Neural cell (in vitro differentiated cells): ENCODE measurements around the gene CILP2. TPM values are rescaled to one million over a fixed set of nuclear protein-coding genes. Genes with fewer than 3 reads are reported as not detected.

Experiments
- H2AFZ ChIP-seq: fragments of 200-600, 300-800 bp; sonication (generic), shearing (Covaris generic); 2 replicates; pipeline ENCODE4 v1.6.0; 2014; ENCODE audit warnings: low read depth, mild to moderate bottlenecking, antibody characterized with exemption, low read length, moderate library complexity
- H3F3A ChIP-seq: fragments of 200-600 bp; shearing (Covaris generic); 2 replicates; pipeline ENCODE4 v1.6.1; 2016; ENCODE audit warnings: mild to moderate bottlenecking, moderate library complexity, mixed read lengths, antibody characterized with exemption, low read length; ENCODE audit not compliant: insufficient read depth, poor library complexity, severe bottlenecking
- H3K27ac ChIP-seq: fragments of 200-600, 300-800 bp; sonication (generic), shearing (Covaris generic); 2 replicates; pipeline ENCODE4 v1.5.1; 2014; ENCODE audit warnings: mild to moderate bottlenecking, low read length, moderate library complexity
- H3K27me3 ChIP-seq: fragments of 300-800, 200-600 bp; sonication (generic), shearing (Covaris generic); 2 replicates; pipeline ENCODE4 v1.6.0; 2014; ENCODE audit warnings: mild to moderate bottlenecking, low read depth, low read length, moderate library complexity; ENCODE audit not compliant: insufficient read depth
- H3K36me3 ChIP-seq: fragments of 300-800, 200-600 bp; sonication (generic), shearing (Covaris generic); 2 replicates; pipeline ENCODE4 v1.5.1; 2014; ENCODE audit warnings: mild to moderate bottlenecking, antibody characterized with exemption, low read length, moderate library complexity; ENCODE audit not compliant: insufficient read depth
- H3K4me2 ChIP-seq: fragments of 300-800, 200-600 bp; sonication (generic), shearing (Covaris generic); 2 replicates; pipeline ENCODE4 v1.6.0; 2014; ENCODE audit warnings: mild to moderate bottlenecking, low read length
- H3K4me3 ChIP-seq: fragments of 300-800, 200-600 bp; sonication (generic), shearing (Covaris generic); 2 replicates; pipeline ENCODE4 v1.5.1; 2014; ENCODE audit warnings: mild to moderate bottlenecking, low read length, moderate library complexity
- H3K79me2 ChIP-seq: fragments of 200-600 bp; shearing (Covaris generic); replicated peaks from 2 replicates; pipeline ENCODE4 v1.6.0; 2014; ENCODE audit warnings: mild to moderate bottlenecking, low read length, moderate library complexity; ENCODE audit not compliant: insufficient read depth
- H3K9ac ChIP-seq: fragments of 300-800, 200-600 bp; sonication (generic), shearing (Covaris generic); 2 replicates; pipeline ENCODE4 v1.6.1; 2016; ENCODE audit warnings: mild to moderate bottlenecking, low read length, mixed read lengths
- H3K9me2 ChIP-seq: fragments of 200-600 bp; shearing (Covaris generic); 2 replicates; pipeline ENCODE4 v1.6.1; 2016; ENCODE audit warnings: mild to moderate bottlenecking, low read length, mixed read lengths; ENCODE audit not compliant: insufficient read depth
- H3K9me3 ChIP-seq: fragments of 200-600, 300-800 bp; sonication (generic), shearing (Covaris generic); 2 replicates; pipeline ENCODE4 v1.6.1; 2016; ENCODE audit warnings: mild to moderate bottlenecking, mixed run types, low read length, moderate library complexity, mixed read lengths
- H4K20me1 ChIP-seq: fragments of 200-600 bp; shearing (Covaris generic); 2 replicates; pipeline ENCODE4 v1.6.1; 2016; ENCODE audit warnings: mild to moderate bottlenecking, mixed run types; ENCODE audit not compliant: insufficient read depth
- CTCF ChIP-seq: fragments of 450-650 bp; IDR thresholded peaks from 2 replicates; pipeline ENCODE4 v1.5.1; 2014; ENCODE audit warnings: antibody characterized with exemption, mild to moderate bottlenecking, moderate library complexity; ENCODE audit not compliant: poor library complexity, severe bottlenecking
- EP300 ChIP-seq: fragments of 450-650 bp; conservative IDR thresholded peaks from 2 replicates; pipeline ENCODE4 v1.6.1; 2014; ENCODE audit warnings: antibody characterized with exemption, mild to moderate bottlenecking, moderate library complexity; ENCODE audit not compliant: poor library complexity, severe bottlenecking
- EZH2 ChIP-seq: fragments of 200-600, 300-800 bp; shearing (Covaris generic), sonication (generic); IDR thresholded peaks from 2 replicates; pipeline ENCODE4 v1.6.1; 2014; ENCODE audit warnings: antibody characterized with exemption, low read length, borderline replicate concordance, mild to moderate bottlenecking; ENCODE audit not compliant: insufficient read depth, poor library complexity, severe bottlenecking
- MXI1 ChIP-seq: fragments of 450-650 bp; conservative IDR thresholded peaks from 2 replicates; pipeline ENCODE4 v1.6.1; 2014; ENCODE audit warnings: antibody characterized with exemption, mild to moderate bottlenecking; ENCODE audit not compliant: poor library complexity, severe bottlenecking
- POLR2AphosphoS5 ChIP-seq: IDR thresholded peaks from 2 replicates; pipeline ENCODE4 v1.6.1; 2012
- RAD21 ChIP-seq: fragments of 450-650 bp; conservative IDR thresholded peaks from 2 replicates; pipeline ENCODE4 v1.6.1; 2014; ENCODE audit warnings: antibody characterized with exemption, mild to moderate bottlenecking, moderate library complexity
- SMC3 ChIP-seq: fragments of 450-650 bp; conservative IDR thresholded peaks from 2 replicates; pipeline ENCODE4 v1.6.1; 2014; ENCODE audit warnings: antibody characterized with exemption, mild to moderate bottlenecking, moderate library complexity; ENCODE audit not compliant: poor library complexity
- TAF1 ChIP-seq: IDR thresholded peaks from 2 replicates; pipeline ENCODE4 v1.6.1; 2012; ENCODE audit warnings: low read depth
- polyA plus RNA-seq: library from polyadenylated mRNA; depleted of rRNA; stranded (reverse); fragments of >200 nt; gene quantifications from 2 replicates; pipeline ENCODE4 v1.2.3, GENCODE V29; 2014
- TF ChIP-seq, protein P1 (sequence below): IDR thresholded peaks from 2 replicates; pipeline ENCODE4 v1.6.1; 2012; ENCODE audit warnings: borderline replicate concordance

Gene CILP2
- polyA plus RNA-seq, 1 donor from 2014 or later: 0.84 TPM

DNA sequence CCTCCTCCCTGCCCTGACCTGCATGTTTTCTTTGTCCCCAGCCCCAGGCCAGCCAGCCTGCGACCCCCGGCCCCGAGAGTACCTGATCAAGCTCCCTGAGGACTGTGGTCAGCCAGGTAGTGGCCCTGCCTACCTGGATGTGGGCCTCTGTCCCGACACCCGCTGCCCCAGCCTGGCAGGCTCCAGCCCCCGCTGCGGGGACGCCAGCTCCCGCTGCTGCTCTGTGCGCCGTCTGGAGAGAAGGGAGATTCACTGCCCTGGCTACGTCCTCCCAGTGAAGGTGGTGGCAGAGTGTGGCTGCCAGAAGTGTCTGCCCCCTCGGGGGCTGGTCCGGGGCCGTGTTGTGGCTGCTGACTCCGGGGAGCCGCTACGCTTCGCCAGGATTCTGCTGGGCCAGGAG is 5.6 kb downstream of the CILP2 start:
- Histone ChIP-seq H3K4me3 (no peak overlapping the region), H3F3A (no peaks in the 10 kb centered on the region), H4K20me1 (no peaks in the 10 kb centered on the region), H3K27ac (no peak overlapping the region), H3K9me3 (no peaks in the 10 kb centered on the region), H3K27me3 (no peaks in the 10 kb centered on the region), H3K9me2 (no peaks in the 10 kb centered on the region), H2AFZ (no peak overlapping the region), H3K9ac (no peak overlapping the region), H3K36me3 (no peaks in the 10 kb centered on the region), H3K79me2 (no peaks in the 10 kb centered on the region), H3K4me2 (no peak overlapping the region)
- TF ChIP-seq RAD21 (no peak), CTCF (no peak), EZH2 (no peak), TAF1 (no peak), SMC3 (no peak), EP300 (no peak), POLR2AphosphoS5 (no peak), MXI1 (no peak)
- TF ChIP-seq, protein P1, sequence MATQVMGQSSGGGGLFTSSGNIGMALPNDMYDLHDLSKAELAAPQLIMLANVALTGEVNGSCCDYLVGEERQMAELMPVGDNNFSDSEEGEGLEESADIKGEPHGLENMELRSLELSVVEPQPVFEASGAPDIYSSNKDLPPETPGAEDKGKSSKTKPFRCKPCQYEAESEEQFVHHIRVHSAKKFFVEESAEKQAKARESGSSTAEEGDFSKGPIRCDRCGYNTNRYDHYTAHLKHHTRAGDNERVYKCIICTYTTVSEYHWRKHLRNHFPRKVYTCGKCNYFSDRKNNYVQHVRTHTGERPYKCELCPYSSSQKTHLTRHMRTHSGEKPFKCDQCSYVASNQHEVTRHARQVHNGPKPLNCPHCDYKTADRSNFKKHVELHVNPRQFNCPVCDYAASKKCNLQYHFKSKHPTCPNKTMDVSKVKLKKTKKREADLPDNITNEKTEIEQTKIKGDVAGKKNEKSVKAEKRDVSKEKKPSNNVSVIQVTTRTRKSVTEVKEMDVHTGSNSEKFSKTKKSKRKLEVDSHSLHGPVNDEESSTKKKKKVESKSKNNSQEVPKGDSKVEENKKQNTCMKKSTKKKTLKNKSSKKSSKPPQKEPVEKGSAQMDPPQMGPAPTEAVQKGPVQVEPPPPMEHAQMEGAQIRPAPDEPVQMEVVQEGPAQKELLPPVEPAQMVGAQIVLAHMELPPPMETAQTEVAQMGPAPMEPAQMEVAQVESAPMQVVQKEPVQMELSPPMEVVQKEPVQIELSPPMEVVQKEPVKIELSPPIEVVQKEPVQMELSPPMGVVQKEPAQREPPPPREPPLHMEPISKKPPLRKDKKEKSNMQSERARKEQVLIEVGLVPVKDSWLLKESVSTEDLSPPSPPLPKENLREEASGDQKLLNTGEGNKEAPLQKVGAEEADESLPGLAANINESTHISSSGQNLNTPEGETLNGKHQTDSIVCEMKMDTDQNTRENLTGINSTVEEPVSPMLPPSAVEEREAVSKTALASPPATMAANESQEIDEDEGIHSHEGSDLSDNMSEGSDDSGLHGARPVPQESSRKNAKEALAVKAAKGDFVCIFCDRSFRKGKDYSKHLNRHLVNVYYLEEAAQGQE: no peak

DNA sequence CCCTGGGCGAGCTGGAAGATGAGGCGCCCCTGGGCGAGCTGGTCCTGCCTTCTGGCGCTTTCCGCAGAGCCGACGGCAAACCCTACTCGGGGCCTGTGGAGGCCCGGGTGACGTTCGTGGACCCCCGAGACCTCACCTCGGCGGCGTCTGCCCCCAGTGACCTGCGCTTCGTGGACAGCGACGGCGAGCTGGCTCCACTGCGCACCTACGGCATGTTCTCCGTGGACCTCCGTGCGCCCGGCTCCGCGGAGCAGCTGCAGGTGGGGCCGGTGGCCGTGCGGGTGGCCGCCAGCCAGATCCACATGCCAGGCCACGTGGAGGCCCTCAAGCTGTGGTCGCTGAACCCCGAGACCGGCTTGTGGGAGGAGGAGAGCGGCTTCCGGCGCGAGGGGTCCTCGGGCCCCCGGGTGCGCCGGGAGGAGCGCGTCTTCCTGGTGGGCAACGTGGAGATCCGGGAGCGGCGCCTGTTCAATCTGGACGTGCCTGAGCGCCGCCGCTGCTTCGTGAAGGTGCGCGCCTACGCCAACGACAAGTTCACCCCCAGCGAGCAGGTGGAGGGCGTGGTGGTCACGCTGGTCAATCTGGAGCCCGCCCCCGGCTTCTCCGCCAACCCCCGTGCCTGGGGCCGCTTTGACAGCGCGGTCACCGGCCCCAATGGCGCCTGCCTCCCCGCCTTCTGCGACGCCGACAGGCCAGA is 6.3 kb downstream of the CILP2 start:
- Histone ChIP-seq H3K9me2 (no peaks in the 10 kb centered on the region), H3K4me2 (no peak overlapping the region), H3K79me2 (no peaks in the 10 kb centered on the region), H3K9ac (no peak overlapping the region), H3K4me3 (no peak overlapping the region), H3F3A (no peaks in the 10 kb centered on the region), H3K27me3 (no peaks in the 10 kb centered on the region), H3K9me3 (no peaks in the 10 kb centered on the region), H3K36me3 (no peaks in the 10 kb centered on the region), H2AFZ (no peak overlapping the region), H4K20me1 (no peaks in the 10 kb centered on the region), H3K27ac (no peak overlapping the region)
- TF ChIP-seq EP300 (no peak), EZH2 (no peak), CTCF (no peak), SMC3 (no peak), POLR2AphosphoS5 (no peak), MXI1 (no peak), RAD21 (no peak), TAF1 (no peak)
- TF ChIP-seq, protein P1: no peak
